HG02642 (cell line): ENCODE data around the gene MBNL2.

ENCODE experiments used
- ATAC-seq: cut with Tn5 transposase; IDR thresholded peaks from one replicate; pipeline ENCODE4 v1.9.1; 2021; ENCODE audit warnings: mild to moderate bottlenecking; ENCODE audit not compliant: unreplicated experiment, poor library complexity

MBNL2 gene

GRCh38 chr13:97249093-97249795 lies 27.1 kb downstream of the MBNL2 start:
- no peak for ATAC-seq

DNA sequence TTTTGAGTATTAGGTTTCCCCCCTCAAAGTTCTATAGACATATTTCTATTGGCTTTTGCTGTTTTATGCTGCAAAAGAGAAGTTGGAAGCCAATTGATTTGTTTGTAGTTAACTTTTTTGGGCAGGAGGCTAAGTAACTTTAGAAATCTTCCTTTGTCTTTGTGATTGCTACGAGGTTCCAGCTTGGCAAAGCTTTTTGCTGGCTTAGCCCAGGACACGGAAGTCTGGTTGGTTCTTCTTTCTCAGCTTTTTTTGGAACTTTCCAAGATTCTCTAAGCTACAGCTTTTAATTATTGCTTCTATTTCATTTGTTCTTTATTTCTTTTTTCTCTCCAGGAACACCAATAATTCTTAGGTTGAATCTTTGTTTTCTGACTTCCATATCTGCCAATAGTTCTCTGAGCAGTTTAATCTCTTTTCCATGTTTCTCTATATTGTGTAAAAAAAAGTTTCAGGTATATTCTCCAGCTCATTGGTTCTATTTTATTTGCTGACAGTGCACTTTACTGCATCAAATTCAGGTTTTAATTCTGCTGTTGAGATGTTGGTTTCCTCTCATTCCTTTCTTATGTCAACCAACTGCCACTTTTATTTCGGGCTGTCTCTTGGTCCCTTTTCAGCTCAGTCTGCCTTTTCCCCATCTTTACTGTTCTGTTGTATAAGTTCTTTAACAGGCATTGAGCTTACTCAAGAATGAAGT lies 27.8 kb downstream of the MBNL2 start:
- ATAC-seq = no peak

GRCh38 chr13:97250560-97250959 lies 28.4 kb downstream of the MBNL2 start:
- ATAC-seq = no peak

DNA sequence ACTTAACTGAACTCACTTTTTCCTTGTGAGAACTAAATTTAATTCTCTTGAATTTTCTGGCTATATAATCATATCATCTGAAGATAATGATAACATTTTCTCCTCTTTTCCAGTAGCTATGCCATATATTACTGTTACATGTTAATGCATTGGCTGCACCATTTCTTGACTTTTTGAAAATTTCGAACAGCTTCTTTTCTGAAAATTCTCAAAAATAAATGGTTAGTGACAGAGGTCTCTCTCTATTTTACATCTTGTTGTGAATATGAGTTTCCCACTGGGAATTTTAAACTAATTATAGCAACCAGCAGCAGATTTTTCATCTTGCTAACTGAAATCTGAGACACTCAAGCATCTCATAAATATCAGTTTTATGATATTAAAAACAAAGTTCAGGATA lies 30.6 kb downstream of the MBNL2 start:
- ATAC-seq = no peak

DNA sequence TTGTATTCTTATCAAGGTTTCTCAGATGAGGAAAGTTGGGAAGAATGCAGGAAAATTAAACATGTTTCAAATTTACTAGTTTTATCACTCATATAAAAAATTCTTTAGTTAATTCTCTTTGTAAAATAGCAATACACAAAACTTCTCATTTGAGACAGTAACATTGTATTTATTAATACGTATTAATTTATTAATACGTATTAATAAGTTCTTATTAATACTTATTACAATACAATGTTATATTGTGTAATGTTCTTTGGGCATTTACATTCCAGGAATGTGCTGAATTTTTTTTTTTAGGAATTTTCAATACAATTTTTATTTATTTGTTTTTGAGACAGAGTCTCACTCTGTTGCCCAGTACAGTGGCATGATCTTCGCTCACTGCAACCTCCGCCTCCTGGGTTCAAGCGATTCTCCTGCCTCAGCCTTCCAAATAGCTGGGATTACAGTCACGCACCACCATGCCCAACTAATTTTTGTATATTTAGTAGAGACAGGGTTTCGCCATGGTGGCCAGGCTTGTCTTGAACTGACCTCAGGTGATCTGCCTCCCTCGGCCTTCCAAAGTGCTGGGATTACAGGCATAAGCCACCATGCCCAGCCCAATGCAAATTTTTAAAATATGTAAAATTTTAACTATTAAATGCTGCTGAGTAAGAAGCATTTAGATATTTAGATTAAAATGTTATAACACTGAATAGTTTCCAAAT lies 31.6 kb downstream of the MBNL2 start:
- ATAC-seq = no peak

DNA sequence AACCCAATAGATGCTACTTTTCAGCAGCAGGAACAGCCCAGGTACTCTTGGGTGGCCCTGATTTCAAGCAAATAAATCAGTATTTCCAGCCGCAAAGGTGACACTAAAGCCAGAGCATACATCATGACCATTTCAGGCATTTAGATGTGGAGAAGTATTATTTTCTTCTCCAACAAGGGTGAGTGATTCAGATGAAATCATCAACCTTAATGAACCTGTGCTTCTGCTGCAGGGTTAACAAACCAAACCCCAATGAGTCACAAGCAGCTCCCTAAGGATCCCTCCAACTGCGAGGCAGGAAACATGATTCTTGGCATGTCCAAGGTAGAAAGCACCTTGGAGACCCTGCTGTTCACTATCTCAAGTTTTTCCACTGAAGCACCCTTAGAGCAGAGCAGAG lies 32.7 kb downstream of the MBNL2 start:
- no peak for ATAC-seq

DNA sequence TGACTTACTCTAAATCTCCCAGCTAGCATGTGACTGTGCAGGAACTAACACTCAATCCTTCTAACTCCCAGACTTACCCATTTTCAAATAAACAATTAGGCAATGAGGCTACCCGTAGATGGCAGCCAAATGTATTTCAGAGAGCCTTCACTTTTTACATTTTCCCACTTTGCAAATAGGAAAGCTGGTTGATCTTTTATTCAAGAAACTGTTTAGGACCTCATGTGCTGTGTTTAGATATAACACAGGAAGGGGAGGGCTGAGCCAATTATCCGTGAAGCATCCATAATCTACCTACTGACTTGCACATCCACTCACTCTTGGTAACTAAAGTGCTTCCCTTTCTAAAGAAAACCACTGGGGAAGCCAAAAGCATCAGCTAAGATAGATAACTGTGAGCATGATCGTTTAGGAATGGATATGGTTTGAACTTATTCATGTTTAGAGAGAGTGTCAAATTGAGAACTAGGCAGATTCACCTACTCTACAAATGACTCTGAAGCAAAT lies 33.4 kb downstream of the MBNL2 start:
- ATAC-seq = no peak

GRCh38 chr13:97256343-97256783 lies 34.2 kb downstream of the MBNL2 start:
- no peak for ATAC-seq

DNA sequence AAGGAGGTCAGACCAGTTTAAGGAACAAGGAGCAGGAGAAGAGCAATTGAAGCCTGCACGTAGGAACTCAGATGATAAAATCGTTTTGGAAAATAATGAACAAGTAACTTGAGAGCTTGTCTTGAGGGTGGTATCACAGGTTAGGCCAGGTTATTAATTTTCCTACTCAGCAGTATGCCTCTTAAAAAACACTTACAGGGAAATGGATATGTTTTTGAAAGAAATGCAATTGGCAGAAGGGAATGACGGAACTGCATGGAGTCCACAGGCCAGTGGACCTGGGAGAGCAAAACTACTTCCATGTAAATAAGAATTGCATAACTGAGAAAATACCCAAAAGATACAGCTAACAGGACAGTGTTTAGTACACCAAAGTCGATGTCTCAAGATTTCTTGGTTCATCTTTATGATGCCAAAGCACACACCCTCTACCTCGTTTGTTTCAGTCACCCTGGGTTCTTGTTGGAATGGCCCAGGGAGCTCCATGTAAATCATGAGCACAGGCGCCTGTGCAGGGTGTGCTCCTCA lies 35.2 kb downstream of the MBNL2 start:
- no peak for ATAC-seq

- peak; percentile 71 for ATAC-seq
Observed at GRCh38 chr13:97257800-97258799, 36.0 kb downstream of the MBNL2 start.

- ATAC-seq = no peak
Observed at GRCh38 chr13:97258801-97259200, 36.7 kb downstream of the MBNL2 start.

GRCh38 chr13:97259410-97259797 lies 37.3 kb downstream of the MBNL2 start:
- no peak for ATAC-seq

GRCh38 chr13:97259798-97260714 lies 37.9 kb downstream of the MBNL2 start:
- ATAC-seq = no peak

DNA sequence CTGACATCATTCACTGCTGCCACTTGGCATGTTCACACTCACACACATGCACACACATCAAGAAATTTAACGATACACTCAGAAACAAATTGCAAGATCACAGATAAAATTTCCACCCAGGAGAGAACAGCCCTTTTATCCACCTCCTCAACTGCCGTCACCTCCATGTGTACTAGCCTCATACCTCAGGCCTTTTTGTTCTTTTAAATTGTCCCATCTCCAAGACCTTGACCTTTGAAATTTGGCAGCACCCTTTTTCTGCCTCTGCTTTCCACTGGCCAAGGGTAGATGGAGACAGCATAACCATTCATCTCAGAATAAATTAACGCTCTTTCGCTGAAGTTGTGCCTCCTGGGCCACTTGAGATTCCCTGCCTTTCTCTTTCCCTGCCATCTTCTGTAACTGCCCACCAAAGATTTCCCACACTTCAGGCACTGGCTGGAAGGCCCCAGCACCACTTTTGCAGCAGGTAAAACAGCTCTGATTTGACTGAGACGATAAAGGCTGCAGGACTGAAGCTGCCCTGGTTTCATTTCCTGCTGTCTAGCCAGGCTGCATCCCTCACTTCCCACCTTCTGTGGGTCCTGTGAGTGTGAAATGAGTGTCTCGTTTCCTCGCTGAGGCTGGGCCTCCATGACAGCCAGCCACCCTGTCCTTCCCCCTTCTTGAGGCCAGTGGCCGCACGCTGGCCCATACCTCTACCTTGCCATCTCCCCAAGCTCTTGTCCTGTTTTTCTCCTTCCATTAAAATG lies 39.3 kb downstream of the MBNL2 start:
- ATAC-seq = peak; percentile 68

DNA sequence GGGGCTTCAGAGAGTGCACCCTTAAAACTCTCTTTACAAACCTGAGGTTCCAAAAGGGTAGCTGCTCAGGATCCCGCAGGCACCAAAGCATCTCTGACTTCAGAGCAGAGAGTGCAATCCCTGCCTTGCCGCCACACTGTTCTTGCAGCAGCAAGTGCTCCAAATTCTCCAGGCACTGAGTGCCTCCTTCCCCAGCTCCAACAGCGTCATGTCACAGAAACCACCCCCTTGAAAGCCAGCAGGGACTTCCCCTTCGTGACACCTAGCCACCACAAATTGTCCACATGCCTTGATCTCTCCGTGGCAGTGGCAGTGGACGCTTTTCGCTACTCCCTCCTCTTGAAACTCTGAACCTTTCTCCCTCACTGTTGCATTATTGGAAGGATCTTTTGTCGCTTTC lies 39.9 kb downstream of the MBNL2 start:
- no peak for ATAC-seq

DNA sequence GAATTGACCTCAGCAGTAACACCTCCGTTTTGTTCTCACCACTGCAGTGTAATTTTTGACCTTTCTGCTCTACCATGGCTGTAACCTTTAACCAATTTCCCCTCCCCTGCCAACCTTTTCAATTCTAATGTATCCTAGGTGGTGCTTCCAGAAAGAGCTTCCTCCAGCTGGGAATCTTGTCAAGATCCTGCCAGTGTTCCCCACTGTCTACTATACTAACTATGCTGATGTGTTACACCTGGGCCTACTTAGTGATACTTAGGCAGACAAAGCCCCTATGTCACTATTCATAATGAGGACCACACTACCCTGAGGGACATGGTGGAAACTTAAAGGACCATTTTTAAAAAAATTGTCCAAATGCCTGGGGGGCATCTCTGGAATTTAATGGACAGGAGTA lies 41.0 kb downstream of the MBNL2 start:
- ATAC-seq = no peak

DNA sequence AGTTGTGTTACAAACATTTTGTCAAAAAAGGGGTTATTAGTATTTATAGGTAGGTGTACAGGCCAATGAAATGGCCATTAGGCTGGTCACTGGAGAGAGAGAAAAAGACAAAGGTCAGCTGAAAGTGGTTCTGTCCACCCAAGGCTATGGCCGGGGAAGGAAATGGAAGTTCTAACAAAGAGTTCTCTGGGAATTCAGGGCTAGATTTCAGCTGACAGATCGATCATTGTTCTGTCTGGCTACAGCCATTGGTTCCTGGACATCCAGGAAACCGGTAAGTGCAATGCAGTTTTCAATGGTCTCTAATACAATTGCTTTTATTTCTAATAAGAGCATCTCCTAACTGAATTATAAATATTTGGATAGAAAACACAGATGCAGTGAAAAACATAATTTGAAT lies 42.5 kb downstream of the MBNL2 start:
- no peak for ATAC-seq

- ATAC-seq = no peak
Observed at GRCh38 chr13:97266332-97266731, 44.2 kb downstream of the MBNL2 start.
